Uterus (tissue), 4 donors: Measurements from ENCODE around the gene RGSL1. TPM values are rescaled to one million over a fixed set of nuclear protein-coding genes. Genes with fewer than 3 reads are reported as not detected.

Source experiments
- DNase-seq, 2 donors: peaks; one replicate each; pipeline ENCODE4 v3.0.0-alpha.2; 2019 to 2020
- H3K27ac ChIP-seq, 2 donors: fragments of 200-600 bp; sonication (generic); 1 replicate in 1 of 2; 2 replicates in 1 of 2; pipeline ENCODE4 v1.5.1; 2016 to 2018
- H3K27me3 ChIP-seq, 2 donors: fragments of 200-600 bp; sonication (generic); one replicate each; pipeline ENCODE4 v1.5.1; 2018 to 2019; ENCODE audit warnings: control low read depth in 1 of 2
- H3K36me3 ChIP-seq, 2 donors: fragments of 200-600 bp; sonication (generic); one replicate each; pipeline ENCODE4 v1.5.1; 2019; ENCODE audit warnings: control low read depth in 1 of 2
- H3K4me1 ChIP-seq, 2 donors: fragments of 200-600 bp; sonication (generic); one replicate each; pipeline ENCODE4 v1.5.1; 2018 to 2019; ENCODE audit warnings: control low read depth in 1 of 2
- H3K4me3 ChIP-seq, 2 donors: fragments of 200-600 bp; sonication (generic); 1 replicate in 1 of 2; 2 replicates in 1 of 2; pipeline ENCODE4 v1.5.1; 2018 to 2019; ENCODE audit warnings: mild to moderate bottlenecking in 1 of 2
- H3K9me3 ChIP-seq, 2 donors: fragments of 200-600 bp; sonication (generic); one replicate each; pipeline ENCODE4 v1.5.1; 2019; ENCODE audit warnings: control low read depth in 1 of 2
- POLR2A ChIP-seq, 2 donors: fragments of 450-650 bp; IDR thresholded peaks; one replicate each; pipeline ENCODE4 v1.6.1; 2016; ENCODE audit warnings: antibody characterized with exemption in 2 of 2, mild to moderate bottlenecking in 1 of 2, moderate library complexity in 1 of 2
- intact Hi-C: fragments of 100-400 bp; cut with DNase I; formaldehyde crosslinking; loops from one replicate; pipeline ENCODE4 v1.15.1; 2023; ENCODE audit warnings: low total_unique reads
- total RNA-seq, 4 donors: library from RNA; depleted of rRNA in 3 of 4; stranded (reverse); fragments of >200 nt in 3 of 4; gene quantifications; one replicate each; pipeline versions ENCODE4 v1.1.0 to v1.2.4, GENCODE V29; 2014 to 2023
- TF ChIP-seq, protein P1 (sequence below), 4 experiments: fragments of 200-600 bp in 2 of 4; fragments of 450-650 bp in 2 of 4; sonication (generic) in 2 of 4; IDR thresholded peaks; one replicate each; pipeline ENCODE4 v1.5.1; 2016 to 2019; ENCODE audit warnings: antibody characterized with exemption in 4 of 4, mild to moderate bottlenecking in 2 of 4, moderate library complexity in 1 of 4
- donor health status: DM: yes; HTN: yes; CAD: no.

The RGSL1 gene
- not detected for total RNA-seq

DNA sequence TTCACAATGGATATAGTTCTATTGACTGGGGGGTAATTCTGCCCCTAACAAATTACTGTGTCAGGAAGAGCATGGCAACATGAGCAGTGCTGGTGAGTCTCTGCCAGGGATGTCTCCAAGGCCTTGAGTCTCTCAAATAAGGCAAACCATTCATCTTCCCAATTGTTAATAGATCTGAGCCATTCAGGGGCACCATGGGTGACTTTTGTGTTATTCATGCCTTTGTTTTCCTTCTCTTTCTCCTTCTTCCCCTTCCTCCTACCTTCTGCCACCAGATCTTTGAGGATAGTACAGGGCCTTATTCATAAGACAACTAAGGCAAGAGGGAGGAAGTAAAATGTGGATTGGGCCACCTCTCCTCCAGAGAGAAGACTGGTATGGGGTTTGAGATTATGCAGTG is at the start of gene RGSL1:
Gene RGSL1, plus strand, starts transcription at position 60 of the 400 bp plus-strand sequence. Its CDS starts 20 bp downstream, at position 80.
- DNase-seq, result no peak
- Histone ChIP-seq H3K4me1 (no peaks in the 10 kb centered on the region), H3K36me3 (no peaks in the 10 kb centered on the region), H3K27me3 (no peaks in the 10 kb centered on the region), H3K27ac (no peak within 1 kb of the TSS), H3K9me3 (no peaks in the 10 kb centered on the region), H3K4me3 (no peak within 1 kb of the TSS)
- intact Hi-C loops, result no loop called here
- TF ChIP-seq, protein P1, sequence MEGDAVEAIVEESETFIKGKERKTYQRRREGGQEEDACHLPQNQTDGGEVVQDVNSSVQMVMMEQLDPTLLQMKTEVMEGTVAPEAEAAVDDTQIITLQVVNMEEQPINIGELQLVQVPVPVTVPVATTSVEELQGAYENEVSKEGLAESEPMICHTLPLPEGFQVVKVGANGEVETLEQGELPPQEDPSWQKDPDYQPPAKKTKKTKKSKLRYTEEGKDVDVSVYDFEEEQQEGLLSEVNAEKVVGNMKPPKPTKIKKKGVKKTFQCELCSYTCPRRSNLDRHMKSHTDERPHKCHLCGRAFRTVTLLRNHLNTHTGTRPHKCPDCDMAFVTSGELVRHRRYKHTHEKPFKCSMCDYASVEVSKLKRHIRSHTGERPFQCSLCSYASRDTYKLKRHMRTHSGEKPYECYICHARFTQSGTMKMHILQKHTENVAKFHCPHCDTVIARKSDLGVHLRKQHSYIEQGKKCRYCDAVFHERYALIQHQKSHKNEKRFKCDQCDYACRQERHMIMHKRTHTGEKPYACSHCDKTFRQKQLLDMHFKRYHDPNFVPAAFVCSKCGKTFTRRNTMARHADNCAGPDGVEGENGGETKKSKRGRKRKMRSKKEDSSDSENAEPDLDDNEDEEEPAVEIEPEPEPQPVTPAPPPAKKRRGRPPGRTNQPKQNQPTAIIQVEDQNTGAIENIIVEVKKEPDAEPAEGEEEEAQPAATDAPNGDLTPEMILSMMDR (IDR thresholded peaks at IDR 0.05), result no peak
- TF ChIP-seq POLR2A (IDR thresholded peaks at IDR 0.05), result no peak

DNA sequence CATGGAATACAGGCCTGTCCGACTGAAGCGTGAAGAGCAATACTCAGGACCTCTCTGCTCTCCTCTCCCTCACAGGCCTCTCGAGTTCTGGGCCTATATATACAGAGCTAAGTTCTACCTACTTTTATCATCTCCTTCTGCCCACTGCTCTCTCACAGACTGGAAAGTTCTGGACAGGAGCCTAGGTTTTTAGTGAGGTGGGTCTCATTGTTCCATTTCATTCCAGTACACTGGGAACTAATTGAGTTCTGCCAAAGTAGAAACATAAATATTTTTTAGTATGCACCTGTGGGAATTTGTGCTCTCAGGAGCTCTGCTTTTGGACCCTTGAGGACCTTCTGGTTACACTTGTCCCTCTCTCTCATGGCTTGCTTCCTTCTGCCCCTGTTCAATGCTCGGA is 49.4 kb upstream of the RGSL1 start, which contains the start of gene TEDDM1:
Gene TEDDM1, minus strand, starts transcription at position 101 of the 400 bp plus-strand sequence. CDS start 182 bp downstream, outside the sequence.
- intact Hi-C loops, result no loop called here
- no peaks in the 10 kb centered on the region for H3K9me3 ChIP-seq
- no peak within 1 kb of the TSS for H3K4me3 ChIP-seq
- H3K4me1 ChIP-seq, result peaks cover 0 to 8% of the 10 kb centered on the region in 2 donors
- H3K27me3 ChIP-seq, result no peaks in the 10 kb centered on the region
- H3K27ac ChIP-seq, result no peak within 1 kb of the TSS
- no peaks in the 10 kb centered on the region for H3K36me3 ChIP-seq
- TF ChIP-seq POLR2A (IDR thresholded peaks at IDR 0.05), result no peak
- TF ChIP-seq, protein P1 (IDR thresholded peaks at IDR 0.05), result no peak
- DNase-seq, result no peak

DNA sequence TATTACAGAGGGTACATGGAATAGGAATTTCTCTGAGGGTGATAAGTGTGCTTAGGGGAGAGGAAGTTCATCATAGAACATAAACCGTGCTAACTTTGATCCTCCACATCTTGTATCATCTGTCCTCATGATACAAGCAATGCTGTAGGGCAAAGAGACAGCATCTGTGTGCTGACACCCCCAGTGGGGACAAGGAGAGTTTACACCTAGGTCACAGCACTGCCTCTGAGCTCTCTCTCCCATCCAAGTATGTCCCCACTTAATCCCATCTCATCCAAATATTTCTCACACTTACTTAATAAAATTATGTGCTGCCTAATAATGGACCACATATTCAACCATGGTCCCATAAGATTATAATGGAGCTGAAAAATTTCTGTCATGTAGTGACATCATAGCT is 45.2 kb upstream of the RGSL1 start:
- no peak for DNase-seq
- Histone ChIP-seq H3K4me1 (no peaks in the 10 kb centered on the region), H3K9me3 (no peaks in the 10 kb centered on the region), H3K27me3 (peaks cover 0 to 2% of the 10 kb centered on the region in 2 donors), H3K27ac (no peak overlapping the region), H3K36me3 (no peaks in the 10 kb centered on the region), H3K4me3 (no peak overlapping the region)
- intact Hi-C loops, result no loop called here
- TF ChIP-seq, protein P1 (IDR thresholded peaks at IDR 0.05), result no peak
- no peak for TF ChIP-seq POLR2A (IDR thresholded peaks at IDR 0.05)

DNA sequence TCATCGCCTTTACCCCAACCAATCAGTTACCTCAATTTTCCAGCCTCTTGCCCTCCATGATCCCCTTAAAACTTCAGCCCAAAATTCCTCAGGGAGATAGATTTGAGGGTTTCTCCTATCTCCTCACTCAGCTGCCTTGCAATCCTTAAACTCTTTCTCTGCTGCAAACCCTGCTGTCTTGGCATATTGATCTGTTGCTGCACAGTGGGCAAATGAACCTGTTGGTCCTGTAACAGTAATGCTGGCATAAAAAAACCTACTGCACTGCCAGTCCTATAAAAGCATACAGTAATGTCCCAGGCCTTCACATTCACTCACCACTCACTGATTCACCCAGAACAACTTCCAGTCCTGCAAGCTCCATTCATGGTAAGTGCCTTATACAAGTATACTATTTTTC is 44.4 kb upstream of the RGSL1 start:
- no peaks in the 10 kb centered on the region for H3K36me3 ChIP-seq
- intact Hi-C loops, result no loop called here
- no peak for DNase-seq
- no peak for TF ChIP-seq POLR2A (IDR thresholded peaks at IDR 0.05)
- TF ChIP-seq, protein P1 (IDR thresholded peaks at IDR 0.05), result no peak
- no peak overlapping the region for H3K27ac ChIP-seq
- H3K4me3 ChIP-seq, result no peak overlapping the region
- H3K9me3 ChIP-seq, result no peaks in the 10 kb centered on the region
- H3K27me3 ChIP-seq, result peaks cover 0 to 2% of the 10 kb centered on the region in 2 donors
- H3K4me1 ChIP-seq, result no peaks in the 10 kb centered on the region

DNA sequence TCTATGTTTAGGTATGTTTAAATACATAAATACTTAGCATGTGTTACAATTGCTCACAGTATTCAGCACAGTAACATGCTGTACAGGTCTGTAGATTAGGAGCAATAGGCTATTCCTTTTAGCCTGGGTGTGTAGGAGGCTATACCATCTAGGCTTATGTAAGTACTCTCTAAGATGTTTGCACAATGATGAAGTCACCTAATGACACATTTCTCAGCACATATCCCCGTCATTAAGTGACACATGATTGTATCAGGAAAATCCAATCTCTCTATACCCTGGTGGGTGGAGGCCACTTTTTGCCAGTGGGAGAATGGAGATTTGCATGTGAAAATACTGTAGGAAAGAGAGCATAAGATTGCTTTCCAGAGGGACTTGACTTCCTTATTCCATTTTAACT is 43.9 kb upstream of the RGSL1 start:
- Histone ChIP-seq H3K4me1 (no peaks in the 10 kb centered on the region), H3K27ac (no peak overlapping the region), H3K27me3 (peaks cover 0 to 2% of the 10 kb centered on the region in 2 donors), H3K4me3 (no peak overlapping the region), H3K36me3 (no peaks in the 10 kb centered on the region), H3K9me3 (no peaks in the 10 kb centered on the region)
- no peak for DNase-seq
- TF ChIP-seq POLR2A (IDR thresholded peaks at IDR 0.05), result no peak
- TF ChIP-seq, protein P1 (IDR thresholded peaks at IDR 0.05), result no peak
- intact Hi-C loops, result no loop called here
